K562 (cell line): ENCODE data around the gene PRKCB. TPM values are rescaled to one million over a fixed set of nuclear protein-coding genes. Genes with fewer than 3 reads are reported as not detected.
A peak's percentile ranks its signal among the peaks of the same experiment; 100 is the strongest.

Experiments
- ARID4B ChIP-seq: sonication (generic); formaldehyde crosslinking; IDR thresholded peaks from 2 replicates; pipeline ENCODE4 v1.8.0; 2022; ENCODE audit warnings: mild to moderate bottlenecking, missing genetic modification reagents
- BRCA1 ChIP-seq, 2 experiments: fragments of 450-650 bp in 1 of 2; sonication (generic) in 1 of 2; formaldehyde crosslinking in 1 of 2; IDR thresholded peaks; 2 replicates each; pipeline versions ENCODE4 v1.5.0 to v1.6.1; 2017 to 2020; ENCODE audit warnings: mild to moderate bottlenecking in 1 of 2, missing genetic modification reagents in 1 of 2
- HES1 ChIP-seq: fragments of 450-650 bp; IDR thresholded peaks from 2 replicates; pipeline ENCODE4 v1.6.1; 2016; ENCODE audit warnings: low read depth, mild to moderate bottlenecking, moderate library complexity
- HEY1 ChIP-seq: fragments of 250-450 bp; sonication (Bioruptor Pico); IDR thresholded peaks from 2 replicates; pipeline ENCODE4 v1.5.0; 2020; ENCODE audit warnings: mild to moderate bottlenecking, moderate library complexity, borderline replicate concordance
- KAT7 ChIP-seq: sonication (generic); formaldehyde crosslinking; IDR thresholded peaks from 2 replicates; pipeline ENCODE4 v1.8.0; 2022; ENCODE audit warnings: missing genetic modification reagents, mild to moderate bottlenecking, borderline replicate concordance
- KDM2B ChIP-seq: fragments of 250-450 bp; sonication (Bioruptor Pico); IDR thresholded peaks from 2 replicates; pipeline ENCODE4 v1.8.0; 2021; ENCODE audit warnings: mild to moderate bottlenecking, moderate library complexity
- KLF1 ChIP-seq: fragments of 450-650 bp; IDR thresholded peaks from 2 replicates; pipeline ENCODE4 v1.6.1; 2016; ENCODE audit warnings: missing genetic modification characterization, missing compliant biosample characterization
- KLF6 ChIP-seq: fragments of 250-450 bp; sonication (Bioruptor Pico); IDR thresholded peaks from 2 replicates; pipeline ENCODE4 v1.4.0; 2020; ENCODE audit warnings: mild to moderate bottlenecking, moderate library complexity, borderline replicate concordance
- NEUROD1 ChIP-seq: fragments of 150-350 bp; IDR thresholded peaks from 2 replicates; pipeline ENCODE4 v1.6.1; 2014; ENCODE audit warnings: borderline replicate concordance, low read length, low read depth; ENCODE audit not compliant: partially characterized antibody
- PCBP2 ChIP-seq: fragments of 200-400 bp; formaldehyde crosslinking; IDR thresholded peaks from 2 replicates; pipeline ENCODE4 v1.6.1; 2018; ENCODE audit warnings: low read length, low read depth, mild to moderate bottlenecking, moderate library complexity; ENCODE audit not compliant: poor library complexity, severe bottlenecking
- POLR2A ChIP-seq: fragments of 450-650 bp; conservative IDR thresholded peaks from 2 replicates; pipeline ENCODE4 v1.6.1; 2016
- SUPT5H ChIP-seq: fragments of 450-650 bp; IDR thresholded peaks from 2 replicates; pipeline ENCODE4 v1.6.1; 2016
- TAF15 ChIP-seq: fragments of 200-400 bp; formaldehyde crosslinking; IDR thresholded peaks from 2 replicates; pipeline ENCODE4 v1.6.1; 2017; ENCODE audit warnings: mild to moderate bottlenecking, low read depth, low read length, moderate library complexity
- THRAP3 ChIP-seq: fragments of 450-650 bp; IDR thresholded peaks from 2 replicates; pipeline ENCODE4 v1.6.1; 2016; ENCODE audit warnings: mild to moderate bottlenecking, inconsistent platforms, borderline replicate concordance
- ZBTB2 ChIP-seq: fragments of 450-650 bp; IDR thresholded peaks from 2 replicates; pipeline ENCODE4 v1.6.1; 2016; ENCODE audit warnings: antibody characterized with exemption
- ZNF165 ChIP-seq: fragments of 250-450 bp; sonication (Bioruptor Pico); IDR thresholded peaks from 2 replicates; pipeline ENCODE4 v1.4.0; 2020; ENCODE audit warnings: borderline replicate concordance
- ZNF184 ChIP-seq: sonication (generic); formaldehyde crosslinking; IDR thresholded peaks from 2 replicates; pipeline ENCODE4 v1.5.0; 2020; ENCODE audit warnings: missing genetic modification reagents
- ZNF263 ChIP-seq: sonication (generic); formaldehyde crosslinking; IDR thresholded peaks from 2 replicates; pipeline ENCODE4 v1.8.0; 2022; ENCODE audit warnings: mild to moderate bottlenecking, missing genetic modification reagents, borderline replicate concordance
- ZNF551 ChIP-seq: fragments of 250-450 bp; sonication (Bioruptor Pico); IDR thresholded peaks from 2 replicates; pipeline ENCODE4 v1.5.0; 2021; ENCODE audit warnings: mild to moderate bottlenecking, moderate library complexity
- ZNF717 ChIP-seq: fragments of 250-450 bp; sonication (Bioruptor Pico); IDR thresholded peaks from 2 replicates; pipeline ENCODE4 v1.5.0; 2021
- polyA plus RNA-seq, 8 experiments: library from polyadenylated mRNA; depleted of rRNA in 4 of 8; stranded (reverse) in 5 of 8; unstranded in 3 of 8; fragments of >200 nt; fragmentation: Nextera tagmentation in 2 of 8; fragmentation: Illumina TruSeq in 1 of 8; extraction: Ambion mirVana in 2 of 8; extraction: Trizol in 1 of 8; gene quantifications; 2 replicates each; pipeline versions ENCODE4 v1.2.1 to v1.2.3, GENCODE V29; 2011 to 2014; ENCODE audit warnings: inconsistent platforms in 1 of 8, missing spikeins in 1 of 8
- total RNA-seq, 7 experiments: library from RNA; depleted of rRNA in 6 of 7; stranded (reverse); fragments of >200 nt in 6 of 7; fragmentation: Illumina TruSeq in 2 of 7; extraction: Trizol in 2 of 7; gene quantifications; 2 replicates each; pipeline versions ENCODE4 v1.2.1 to v1.2.3, GENCODE V29; 2011 to 2021; ENCODE audit warnings: low replicate concordance in 1 of 7

The PRKCB gene
- total and polyA plus RNA-seq, 9 of the 15 experiments (the other 6 are each of a cell fraction or from before 2014, with no cell fraction given) = 49.9 to 276 (median 148) TPM

GRCh38 chr16:23952128-23952970 is 116.6 kb downstream of the PRKCB start (continued):
- TF ChIP-seq ZNF551 (CRISPR knock-in tag) (no peak), KDM2B (CRISPR knock-in tag) (no peak), ZNF263 (CRISPR knock-in tag) (no peak; the same call in 1 of the 2 replicates), BRCA1 (IDR thresholded peaks at IDR 0.05) (no peak), BRCA1 (CRISPR knock-in tag; IDR thresholded peaks at IDR 0.05) (no peak), ARID4B (no peak), ZBTB2 (peak; percentile 58; the same call in 1 of the 2 replicates), KLF1 (no peak), HES1 (no peak), POLR2A (no peak), PCBP2 (no peak), KAT7 (CRISPR knock-in tag) (0 out of 2 replicates have a peak, but pooled peaks have one; percentile 58), THRAP3 (no peak), ZNF184 (no peak), ZNF717 (CRISPR knock-in tag) (no peak), SUPT5H (no peak), ZNF165 (CRISPR knock-in tag) (0 out of 2 replicates have a peak, but pooled peaks have one; percentile 74), HEY1 (no peak), KLF6 (peak; percentile 72; the same call in 1 of the 2 replicates), TAF15 (no peak), NEUROD1 (peak; percentile 33)
